OCI-LY1 (cell line): ENCODE data around the gene TSPAN5.

ENCODE experiments used
- H2AFZ ChIP-seq: fragments of 200-600 bp; sonication (generic), shearing (Covaris generic); 2 replicates; pipeline ENCODE4 v1.6.0; 2014; ENCODE audit warnings: antibody characterized with exemption, mild to moderate bottlenecking, low read length
- H3F3A ChIP-seq: fragments of 200-600 bp; sonication (generic), shearing (Covaris generic); 2 replicates; pipeline ENCODE4 v1.6.0; 2014; ENCODE audit warnings: mild to moderate bottlenecking, antibody characterized with exemption, low read length, moderate library complexity; ENCODE audit not compliant: insufficient read depth
- H3K27ac ChIP-seq: fragments of 200-600 bp; sonication (generic); 2 replicates; pipeline ENCODE4 v1.5.1; 2014; ENCODE audit warnings: low read length, mixed run types, mild to moderate bottlenecking, low read depth; ENCODE audit not compliant: poor library complexity, severe bottlenecking
- H3K27me3 ChIP-seq: fragments of 200-600 bp; sonication (generic); 2 replicates; pipeline ENCODE4 v1.6.0; 2014; ENCODE audit warnings: antibody characterized with exemption, mild to moderate bottlenecking, low read length, moderate library complexity; ENCODE audit not compliant: insufficient read depth
- H3K36me3 ChIP-seq: fragments of 200-600 bp; sonication (generic); 2 replicates; pipeline ENCODE4 v1.6.1; 2014; ENCODE audit warnings: mild to moderate bottlenecking, antibody characterized with exemption, low read length, moderate library complexity, mixed read lengths; ENCODE audit not compliant: insufficient read depth
- H3K4me1 ChIP-seq: fragments of 200-600 bp; sonication (generic); 2 replicates; pipeline ENCODE4 v1.5.1; 2014; ENCODE audit warnings: mild to moderate bottlenecking, low read length, moderate library complexity; ENCODE audit not compliant: insufficient read depth, severe bottlenecking
- H3K4me2 ChIP-seq: fragments of 200-600 bp; sonication (generic), shearing (Covaris generic); 2 replicates; pipeline ENCODE4 v1.6.1; 2014; ENCODE audit warnings: low read length
- H3K4me3 ChIP-seq: fragments of 200-600 bp; sonication (generic); 2 replicates; pipeline ENCODE4 v1.5.1; 2014; ENCODE audit warnings: low read length, low read depth, mild to moderate bottlenecking, mixed read lengths; ENCODE audit not compliant: poor library complexity, severe bottlenecking
- H3K79me2 ChIP-seq: fragments of 200-600 bp; shearing (Covaris generic); 2 replicates; pipeline ENCODE4 v1.6.1; 2016; ENCODE audit warnings: mixed run types, low read length, mixed read lengths; ENCODE audit not compliant: insufficient read depth
- H3K9ac ChIP-seq: fragments of 200-600 bp; sonication (generic), shearing (Covaris generic); 2 replicates; pipeline ENCODE4 v1.6.1; 2014; ENCODE audit warnings: mild to moderate bottlenecking, low read length, mixed read lengths
- H3K9me2 ChIP-seq: fragments of 200-600 bp; sonication (generic), shearing (Covaris generic); 2 replicates; pipeline ENCODE4 v1.6.1; 2014; ENCODE audit warnings: low read depth, mild to moderate bottlenecking, low read length, mixed read lengths
- H3K9me3 ChIP-seq: fragments of 200-600 bp; shearing (Covaris generic); 2 replicates; pipeline ENCODE4 v1.6.1; 2014; ENCODE audit warnings: low read length, mixed read lengths
- H4K20me1 ChIP-seq: fragments of 200-600 bp; sonication (generic), shearing (Covaris generic); 2 replicates; pipeline ENCODE4 v1.6.0; 2016; ENCODE audit warnings: mild to moderate bottlenecking, low read length; ENCODE audit not compliant: insufficient read depth
- EZH2 ChIP-seq: fragments of 200-600 bp; sonication (generic), shearing (Covaris generic); IDR thresholded peaks from 2 replicates; pipeline ENCODE4 v1.8.0; 2017; ENCODE audit warnings: borderline replicate concordance, mixed run types, mild to moderate bottlenecking, antibody characterized with exemption, low read length, moderate library complexity, mixed read lengths
- TF ChIP-seq, protein P1 (sequence below): fragments of 200-600 bp; sonication (generic), shearing (Covaris generic); IDR thresholded peaks from 2 replicates; pipeline ENCODE4 v1.5.1; 2017; ENCODE audit warnings: mild to moderate bottlenecking, antibody characterized with exemption, low read length, moderate library complexity, mixed read lengths

The TSPAN5 gene

DNA sequence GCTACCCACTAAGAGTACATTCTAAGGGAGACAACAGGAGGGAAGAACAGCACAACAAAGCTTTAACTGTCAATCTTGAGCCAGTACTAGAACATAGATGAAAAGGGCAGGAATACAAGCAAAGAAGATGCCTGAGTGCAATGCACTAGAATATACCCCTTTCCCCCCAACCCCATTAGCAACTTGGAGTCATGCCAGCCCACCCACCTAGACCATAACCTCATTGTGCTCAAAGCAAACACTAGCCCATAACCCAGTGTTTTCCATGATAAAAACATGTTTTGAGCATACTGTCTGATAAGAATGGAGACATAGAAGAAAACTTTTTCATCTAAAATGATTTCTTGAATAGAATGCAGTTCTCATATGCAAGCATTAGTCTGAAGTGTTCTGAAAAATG, 214.0 kb downstream of the TSPAN5 start:
- Histone ChIP-seq H3K27me3 (no peaks in the 10 kb centered on the region), H3K9me3 (no peaks in the 10 kb centered on the region), H4K20me1 (no peaks in the 10 kb centered on the region), H3F3A (no peaks in the 10 kb centered on the region), H2AFZ (no peak overlapping the region), H3K36me3 (peaks cover 10% of the 10 kb centered on the region), H3K4me3 (no peak overlapping the region), H3K9me2 (no peaks in the 10 kb centered on the region), H3K4me1 (peaks cover 21% of the 10 kb centered on the region), H3K27ac (no peak overlapping the region), H3K79me2 (no peaks in the 10 kb centered on the region), H3K9ac (no peak overlapping the region), H3K4me2 (no peak overlapping the region)
- TF ChIP-seq, protein P1, sequence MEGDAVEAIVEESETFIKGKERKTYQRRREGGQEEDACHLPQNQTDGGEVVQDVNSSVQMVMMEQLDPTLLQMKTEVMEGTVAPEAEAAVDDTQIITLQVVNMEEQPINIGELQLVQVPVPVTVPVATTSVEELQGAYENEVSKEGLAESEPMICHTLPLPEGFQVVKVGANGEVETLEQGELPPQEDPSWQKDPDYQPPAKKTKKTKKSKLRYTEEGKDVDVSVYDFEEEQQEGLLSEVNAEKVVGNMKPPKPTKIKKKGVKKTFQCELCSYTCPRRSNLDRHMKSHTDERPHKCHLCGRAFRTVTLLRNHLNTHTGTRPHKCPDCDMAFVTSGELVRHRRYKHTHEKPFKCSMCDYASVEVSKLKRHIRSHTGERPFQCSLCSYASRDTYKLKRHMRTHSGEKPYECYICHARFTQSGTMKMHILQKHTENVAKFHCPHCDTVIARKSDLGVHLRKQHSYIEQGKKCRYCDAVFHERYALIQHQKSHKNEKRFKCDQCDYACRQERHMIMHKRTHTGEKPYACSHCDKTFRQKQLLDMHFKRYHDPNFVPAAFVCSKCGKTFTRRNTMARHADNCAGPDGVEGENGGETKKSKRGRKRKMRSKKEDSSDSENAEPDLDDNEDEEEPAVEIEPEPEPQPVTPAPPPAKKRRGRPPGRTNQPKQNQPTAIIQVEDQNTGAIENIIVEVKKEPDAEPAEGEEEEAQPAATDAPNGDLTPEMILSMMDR, result no peak
- no peak for TF ChIP-seq EZH2

DNA sequence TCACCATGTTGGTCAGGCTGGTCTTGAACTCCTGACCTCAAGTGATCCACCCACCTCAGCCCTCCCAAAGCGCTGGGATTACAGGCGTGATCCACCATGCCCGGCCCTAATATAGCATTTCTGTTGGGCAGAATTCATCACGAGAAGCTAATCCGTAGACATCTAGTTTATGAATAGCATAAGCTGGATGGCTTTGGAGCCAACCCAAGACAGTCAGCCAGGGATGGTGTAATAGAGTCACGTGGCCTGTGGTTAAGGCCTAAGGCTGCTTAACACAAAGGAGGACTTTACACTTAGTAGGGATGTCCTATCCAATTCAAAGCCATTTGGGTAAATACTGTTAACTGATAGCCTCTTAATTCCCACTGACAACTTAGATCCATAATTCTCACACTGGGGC, 223.6 kb downstream of the TSPAN5 start:
- H3K79me2 ChIP-seq, result no peaks in the 10 kb centered on the region
- H3K9me2 ChIP-seq, result no peaks in the 10 kb centered on the region
- no peak overlapping the region for H3K4me3 ChIP-seq
- H3K4me2 ChIP-seq, result no peak overlapping the region
- H3K27me3 ChIP-seq, result no peaks in the 10 kb centered on the region
- H4K20me1 ChIP-seq, result no peaks in the 10 kb centered on the region
- no peaks in the 10 kb centered on the region for H3F3A ChIP-seq
- H2AFZ ChIP-seq, result no peak overlapping the region
- TF ChIP-seq, protein P1, result no peak
- no peak for TF ChIP-seq EZH2
- H3K9ac ChIP-seq, result no peak overlapping the region
- no peaks in the 10 kb centered on the region for H3K4me1 ChIP-seq
- no peak overlapping the region for H3K27ac ChIP-seq
- peaks cover 28% of the 10 kb centered on the region for H3K36me3 ChIP-seq
- H3K9me3 ChIP-seq, result no peaks in the 10 kb centered on the region

DNA sequence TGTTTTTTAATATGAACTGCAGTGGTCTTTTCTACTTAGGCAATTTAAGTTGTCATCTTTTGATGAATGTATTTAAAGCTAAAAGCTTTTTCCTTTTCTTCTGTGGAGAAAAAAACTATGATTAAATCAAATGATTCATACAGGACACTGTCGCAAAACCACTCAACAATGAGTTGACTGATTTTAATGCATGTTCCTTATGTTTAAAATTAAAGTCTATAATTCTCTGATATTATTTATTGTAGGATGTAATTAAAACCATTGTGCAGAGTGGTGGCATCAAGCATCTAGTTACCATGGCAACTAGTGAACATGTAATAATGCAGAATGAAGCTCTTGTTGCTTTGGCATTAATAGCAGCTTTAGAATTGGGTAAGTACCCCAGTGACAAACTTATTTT, 224.7 kb downstream of the TSPAN5 start:
- Histone ChIP-seq H3K36me3 (peaks cover 28% of the 10 kb centered on the region), H3K9me2 (no peaks in the 10 kb centered on the region), H3K79me2 (no peaks in the 10 kb centered on the region), H2AFZ (no peak overlapping the region), H4K20me1 (no peaks in the 10 kb centered on the region), H3K27me3 (no peaks in the 10 kb centered on the region), H3K4me2 (no peak overlapping the region), H3K9me3 (no peaks in the 10 kb centered on the region), H3K4me1 (no peaks in the 10 kb centered on the region), H3K27ac (no peak overlapping the region), H3F3A (no peaks in the 10 kb centered on the region), H3K4me3 (no peak overlapping the region), H3K9ac (no peak overlapping the region)
- TF ChIP-seq EZH2, result no peak
- TF ChIP-seq, protein P1, result no peak
